HG03135 (cell line): ENCODE results near the gene MTO1.
"Not testable (repeated sequence)": the region's sequence is repeated elsewhere in the genome, so short reads cannot be mapped to it uniquely, and the experiment has no call there.

Experiments used
- ATAC-seq: cut with Tn5 transposase; IDR thresholded peaks from one replicate; pipeline ENCODE4 v1.9.1; 2021; ENCODE audit warnings: mild to moderate bottlenecking, moderate library complexity; ENCODE audit not compliant: unreplicated experiment

Gene MTO1

GRCh38 chr6:73523434-73524123 is 62.0 kb downstream of the MTO1 start:
- ATAC-seq: peak; percentile 45

DNA sequence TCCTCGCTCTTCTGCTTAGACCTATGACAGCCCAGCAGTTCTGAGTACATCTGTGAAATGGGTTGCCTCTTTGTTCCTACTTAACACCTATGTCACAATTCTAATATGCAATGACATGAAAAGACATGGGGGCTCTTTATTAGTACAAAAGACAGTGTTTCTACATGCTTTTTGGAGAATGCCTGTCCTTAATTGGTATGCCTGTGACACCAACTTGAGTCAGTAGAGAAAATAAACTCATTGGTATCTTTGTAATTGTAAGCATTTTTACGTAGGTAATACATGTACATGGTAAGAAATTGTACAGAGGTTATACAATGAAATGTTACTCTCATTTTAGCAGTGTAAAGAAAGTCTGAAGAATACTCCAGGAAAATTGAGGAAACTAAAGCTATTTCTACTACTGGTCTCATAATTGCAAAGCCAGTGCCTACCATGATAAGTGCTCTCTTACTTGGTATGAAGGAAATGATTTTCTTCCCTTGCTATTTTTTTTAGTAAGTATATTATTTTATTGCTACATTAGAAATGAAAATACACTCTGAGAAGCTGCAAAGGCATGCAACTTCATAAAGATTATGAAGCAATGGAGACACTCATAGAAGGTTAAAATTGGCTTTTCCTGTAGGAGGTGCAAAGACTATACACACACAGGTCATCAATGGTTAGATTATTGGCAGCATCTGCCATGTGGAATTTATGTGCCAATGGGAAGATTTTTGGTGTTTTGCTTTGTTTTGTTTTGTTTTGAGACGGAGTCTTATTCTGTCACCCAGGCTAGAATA is 64.2 kb downstream of the MTO1 start:
- ATAC-seq: no peak

DNA sequence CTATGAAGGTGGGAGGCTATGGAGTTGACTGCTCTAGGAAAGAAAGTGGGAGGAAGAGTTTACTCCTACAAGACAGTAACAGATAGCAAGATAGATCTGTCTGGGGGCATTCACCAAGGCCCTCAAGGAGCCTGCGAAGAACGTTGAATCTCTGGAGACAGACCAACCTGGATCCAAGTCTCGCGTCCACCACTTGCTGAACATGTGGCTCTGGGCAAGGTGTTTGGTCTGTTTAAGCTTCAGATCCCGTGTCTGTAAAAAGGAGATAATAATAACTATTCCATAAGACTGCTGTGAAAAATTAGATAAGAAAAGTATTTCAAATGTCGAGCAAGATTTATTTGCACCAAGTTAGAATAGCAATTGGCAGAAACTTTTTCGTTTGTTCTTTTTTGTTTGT is 67.4 kb downstream of the MTO1 start:
- ATAC-seq: no peak

GRCh38 chr6:73532293-73532692 is 70.8 kb downstream of the MTO1 start:
- no peak for ATAC-seq

DNA sequence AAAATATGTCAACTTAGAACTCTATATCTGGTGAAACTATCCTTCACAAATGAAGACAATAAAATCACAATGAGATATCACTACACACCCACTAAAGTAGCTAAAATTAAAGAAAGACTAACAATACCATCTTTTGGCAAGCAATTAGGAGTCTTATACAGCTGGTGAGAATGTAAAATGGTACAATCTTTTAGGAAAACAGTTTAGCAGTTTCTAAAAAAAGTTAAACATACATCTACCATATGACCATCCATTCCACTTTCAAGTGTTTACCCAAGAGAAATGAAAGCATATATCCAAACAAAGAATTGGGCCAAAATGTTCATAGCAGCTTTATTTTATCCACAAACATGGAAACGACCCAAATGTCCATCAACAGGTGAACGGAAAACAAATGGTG is 73.1 kb downstream of the MTO1 start:
- ATAC-seq: no peak

- ATAC-seq: no peak
Observed at GRCh38 chr6:73537677-73538076, 76.1 kb downstream of the MTO1 start.

GRCh38 chr6:73538116-73538779 is 76.7 kb downstream of the MTO1 start:
- no peak for ATAC-seq

GRCh38 chr6:73542481-73542880 is 80.9 kb downstream of the MTO1 start:
- ATAC-seq: not testable (repeated sequence)

DNA sequence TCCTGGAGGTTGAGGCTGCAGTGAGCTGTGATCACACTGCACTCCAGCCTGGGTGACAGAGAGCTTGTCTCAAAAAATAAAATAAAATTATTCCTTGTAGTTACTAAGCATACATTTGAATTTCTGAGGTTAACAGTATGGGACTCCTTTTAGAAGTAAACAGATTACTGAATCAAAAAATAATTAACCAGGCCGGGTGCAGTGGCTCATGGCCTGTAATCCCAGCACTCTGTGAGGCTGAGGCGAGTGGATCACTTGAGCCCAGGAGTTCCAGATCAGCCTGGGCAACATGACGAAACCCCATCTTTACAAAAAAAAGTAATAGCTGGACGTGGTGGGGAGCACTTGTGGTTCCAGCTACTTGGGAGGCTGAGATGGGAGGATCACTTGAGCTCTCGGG is 81.4 kb downstream of the MTO1 start:
- no peak for ATAC-seq

DNA sequence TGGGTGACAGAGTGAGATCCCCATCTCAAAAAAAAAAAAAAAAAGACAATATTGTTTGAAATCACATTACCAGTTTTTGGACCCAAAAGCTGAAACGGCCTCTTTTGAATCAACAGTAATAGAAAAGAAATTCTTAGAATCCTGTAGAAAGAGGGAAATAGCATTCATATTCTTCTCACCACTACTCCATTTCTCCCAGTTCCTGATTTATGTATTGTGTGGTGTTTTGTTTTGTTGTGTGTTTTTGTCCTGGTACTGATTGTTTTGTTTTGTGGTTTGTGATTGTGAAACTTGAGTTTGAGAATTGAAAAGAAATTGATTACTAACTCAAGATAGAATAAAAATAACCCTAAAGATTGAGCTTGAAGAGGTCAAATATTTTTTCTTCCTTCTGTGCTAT is 85.5 kb downstream of the MTO1 start:
- ATAC-seq: no peak

GRCh38 chr6:73548458-73549446 is 87.2 kb downstream of the MTO1 start:
- no peak for ATAC-seq

DNA sequence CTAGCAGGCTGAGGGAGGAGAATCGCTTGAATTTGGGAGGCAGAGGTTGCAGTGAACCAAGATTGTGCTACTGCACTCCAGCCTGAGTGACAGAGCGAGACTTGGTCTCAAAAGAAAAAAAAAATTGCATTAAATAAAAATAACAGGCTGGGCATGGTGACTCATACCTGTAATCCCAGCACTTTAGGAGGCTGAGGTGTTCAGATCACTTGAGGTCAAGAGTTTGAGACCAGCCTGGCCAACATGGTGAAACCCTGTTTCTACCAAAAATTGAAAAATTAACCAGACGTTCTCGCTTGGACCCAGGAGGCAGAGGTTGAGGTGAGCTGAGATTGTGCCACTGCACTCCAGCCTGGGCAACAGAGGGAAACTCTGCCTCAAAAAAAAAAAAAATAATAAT is 89.6 kb downstream of the MTO1 start:
- not testable (repeated sequence) for ATAC-seq

DNA sequence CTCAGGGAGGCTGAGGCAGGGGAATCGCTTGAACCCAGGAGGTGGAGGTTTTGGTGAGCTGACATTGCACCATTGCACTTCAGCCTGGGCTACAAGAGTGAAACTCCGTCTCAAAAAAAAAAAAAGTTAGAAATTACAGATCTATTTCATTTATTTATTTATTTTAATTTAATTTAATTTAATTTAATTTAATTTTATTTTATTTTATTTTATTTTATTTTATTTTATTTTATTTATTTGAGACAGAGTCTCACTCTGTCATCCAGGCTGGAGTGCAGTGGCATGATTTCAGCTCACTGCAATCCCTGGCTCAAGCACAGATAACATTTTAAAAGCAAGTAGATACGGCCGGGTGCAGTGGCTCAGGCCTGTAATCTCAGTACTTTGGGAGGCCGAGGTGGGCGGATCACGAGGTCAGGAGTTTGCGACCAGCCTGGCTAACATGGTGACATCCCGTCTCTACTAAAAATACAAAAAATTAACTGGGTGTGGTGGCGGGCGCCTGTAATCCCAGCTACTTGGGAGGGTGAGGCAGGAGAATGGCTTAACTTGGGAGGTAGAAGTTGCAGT is 93.9 kb downstream of the MTO1 start:
- ATAC-seq: not testable (repeated sequence)

DNA sequence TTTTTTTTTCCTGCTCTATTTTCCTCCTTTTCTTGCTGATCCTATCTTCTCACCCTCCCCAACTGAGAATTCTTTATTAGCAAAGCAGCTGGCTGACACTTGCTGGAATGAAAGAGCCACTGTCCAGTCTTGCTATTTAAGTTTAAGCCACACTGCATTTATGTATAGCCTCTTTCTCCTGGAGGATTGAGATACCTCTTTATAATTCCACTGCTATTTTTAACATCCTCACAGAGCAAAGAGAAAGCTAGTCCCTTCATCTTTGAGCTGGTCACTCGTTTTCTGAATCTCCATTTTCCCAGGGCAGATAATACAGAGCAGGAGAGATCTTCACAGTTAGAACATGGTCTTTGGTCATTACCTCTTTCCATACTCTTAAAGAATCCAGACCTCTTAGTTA is 95.3 kb downstream of the MTO1 start:
- ATAC-seq: no peak
